Fibroblast of pulmonary artery (primary cell): ENCODE measurements around the gene ARL13A.

Experiments
- DNase-seq: peaks from one replicate; pipeline ENCODE4 v3.0.0-alpha.2; 2010; ENCODE audit warnings: low read depth
- H3K4me3 ChIP-seq: replicated peaks from 2 replicates; pipeline ENCODE4 v1.5.1; 2011; ENCODE audit warnings: low read depth, mild to moderate bottlenecking, control low read depth, low read length, moderate library complexity
- CTCF ChIP-seq: IDR thresholded peaks from 2 replicates; pipeline ENCODE4 v1.5.1; 2011; ENCODE audit warnings: mild to moderate bottlenecking, control low read depth, low read length, inconsistent platforms; ENCODE audit errors: missing control alignments

ARL13A gene

GRCh38 chrX:100969408-100969807, at the start of gene ARL13A:
Gene ARL13A (plus strand): TSS chrX:100969708. CDS start chrX:100973690, 3,982 bp downstream.
- H3K4me3 ChIP-seq: no peak within 1 kb of the TSS
- no peak for DNase-seq
- TF ChIP-seq CTCF: no peak

- no peak for DNase-seq
- TF ChIP-seq CTCF: no peak
- no peak overlapping the region for H3K4me3 ChIP-seq
Measured at GRCh38 chrX:100924375-100924774, 45.1 kb upstream of the ARL13A start.

GRCh38 chrX:100926453-100926852, 43.1 kb upstream of the ARL13A start:
- no peak for TF ChIP-seq CTCF
- H3K4me3 ChIP-seq: no peak overlapping the region
- DNase-seq: no peak

GRCh38 chrX:100928660-100929613, 40.6 kb upstream of the ARL13A start, which contains the start of gene XKRX:
Gene XKRX (minus strand): TSS chrX:100928917. CDS start chrX:100928304, 613 bp downstream.
- peak within 1 kb of the TSS; percentile 51 for H3K4me3 ChIP-seq
- no peak for TF ChIP-seq CTCF
- DNase-seq: no peak

- no peak for TF ChIP-seq CTCF
- no peak overlapping the region for H3K4me3 ChIP-seq
- DNase-seq: no peak
Measured at GRCh38 chrX:100931218-100931924, 38.1 kb upstream of the ARL13A start.

GRCh38 chrX:100931925-100932285, 37.6 kb upstream of the ARL13A start:
- no peak for TF ChIP-seq CTCF
- DNase-seq: no peak
- H3K4me3 ChIP-seq: no peak overlapping the region
